ENCODE data around the gene LRP1B. TPM values are rescaled to one million over a fixed set of nuclear protein-coding genes. Genes with fewer than 3 reads are reported as not detected.

Gene LRP1B
- polyA plus RNA-seq, 1 donor from 2014 or later, result 12.7 TPM

DNA sequence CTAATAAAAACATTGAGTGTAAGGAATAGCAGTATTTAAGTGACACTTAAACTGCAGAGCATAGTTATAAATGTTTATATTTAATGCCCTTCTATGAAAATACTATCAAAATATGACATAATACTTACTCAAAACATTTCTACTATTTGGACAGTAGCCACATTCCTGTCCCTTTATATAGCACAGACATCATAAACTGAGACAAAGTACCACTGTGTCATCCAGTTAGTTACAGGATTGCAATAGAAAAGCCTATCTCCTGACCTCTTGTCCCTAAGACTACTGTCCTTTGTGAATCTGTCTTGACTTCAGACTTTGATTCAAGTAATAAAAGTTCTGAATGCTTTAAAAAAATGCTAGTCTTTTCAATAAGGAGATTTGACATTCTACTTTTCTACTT lies 1822.1 kb downstream of the LRP1B start:
- H3K9ac ChIP-seq (ENCODE audit: low read length), result no peak overlapping the region
- H3K27ac ChIP-seq (ENCODE audit: low read length), result no peak overlapping the region
- H3K9me2 ChIP-seq (ENCODE audit: insufficient read depth, low read length), result no peaks in the 10 kb centered on the region
- H3K27me3 ChIP-seq (ENCODE audit: insufficient read depth, low read depth, low read length), result no peaks in the 10 kb centered on the region
- H2AFZ ChIP-seq (ENCODE audit: low read depth, low read length), result no peak overlapping the region
- H3K9me3 ChIP-seq (ENCODE audit: low read length), result no peaks in the 10 kb centered on the region
- H3K79me2 ChIP-seq (replicated peaks; ENCODE audit: insufficient read depth, low read length), result no peaks in the 10 kb centered on the region
- no peak overlapping the region for H3K4me2 ChIP-seq (ENCODE audit: low read length)
- no peak for TF ChIP-seq MXI1 (conservative IDR thresholded peaks at IDR 0.05; ENCODE audit: poor library complexity, severe bottlenecking)
- H3K4me3 ChIP-seq (ENCODE audit: low read length), result no peak overlapping the region
- no peaks in the 10 kb centered on the region for H4K20me1 ChIP-seq (ENCODE audit: insufficient read depth)
- H3K36me3 ChIP-seq (ENCODE audit: insufficient read depth, low read length), result no peaks in the 10 kb centered on the region
- no peaks in the 10 kb centered on the region for H3F3A ChIP-seq (ENCODE audit: insufficient read depth, low read length, poor library complexity, severe bottlenecking)

DNA sequence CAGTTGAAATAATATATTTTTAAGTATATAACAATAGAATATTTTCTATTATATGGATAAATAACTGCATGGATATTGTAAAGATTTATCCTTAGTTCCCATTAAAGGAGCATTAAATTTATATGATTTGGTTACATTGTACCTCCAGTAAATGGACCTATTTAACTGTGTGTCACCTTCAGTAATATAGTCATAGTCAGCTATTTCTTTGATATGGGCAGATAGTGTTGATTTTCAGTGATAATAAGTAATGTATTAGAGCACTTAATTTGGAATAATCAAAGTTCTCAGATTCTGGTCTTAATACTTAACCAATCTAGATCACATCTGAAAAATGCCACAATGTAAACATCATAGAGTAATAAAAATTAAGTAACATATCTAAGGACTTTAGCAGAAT lies 1823.3 kb downstream of the LRP1B start:
- TF ChIP-seq RAD21 (conservative IDR thresholded peaks at IDR 0.05), result no peak
- TF ChIP-seq EZH2 (IDR thresholded peaks at IDR 0.05; ENCODE audit: borderline replicate concordance, insufficient read depth, low read length, poor library complexity, severe bottlenecking), result no peak
- TF ChIP-seq, protein P1, sequence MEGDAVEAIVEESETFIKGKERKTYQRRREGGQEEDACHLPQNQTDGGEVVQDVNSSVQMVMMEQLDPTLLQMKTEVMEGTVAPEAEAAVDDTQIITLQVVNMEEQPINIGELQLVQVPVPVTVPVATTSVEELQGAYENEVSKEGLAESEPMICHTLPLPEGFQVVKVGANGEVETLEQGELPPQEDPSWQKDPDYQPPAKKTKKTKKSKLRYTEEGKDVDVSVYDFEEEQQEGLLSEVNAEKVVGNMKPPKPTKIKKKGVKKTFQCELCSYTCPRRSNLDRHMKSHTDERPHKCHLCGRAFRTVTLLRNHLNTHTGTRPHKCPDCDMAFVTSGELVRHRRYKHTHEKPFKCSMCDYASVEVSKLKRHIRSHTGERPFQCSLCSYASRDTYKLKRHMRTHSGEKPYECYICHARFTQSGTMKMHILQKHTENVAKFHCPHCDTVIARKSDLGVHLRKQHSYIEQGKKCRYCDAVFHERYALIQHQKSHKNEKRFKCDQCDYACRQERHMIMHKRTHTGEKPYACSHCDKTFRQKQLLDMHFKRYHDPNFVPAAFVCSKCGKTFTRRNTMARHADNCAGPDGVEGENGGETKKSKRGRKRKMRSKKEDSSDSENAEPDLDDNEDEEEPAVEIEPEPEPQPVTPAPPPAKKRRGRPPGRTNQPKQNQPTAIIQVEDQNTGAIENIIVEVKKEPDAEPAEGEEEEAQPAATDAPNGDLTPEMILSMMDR (IDR thresholded peaks at IDR 0.05; ENCODE audit: poor library complexity, severe bottlenecking), result no peak
- no peak for TF ChIP-seq EP300 (conservative IDR thresholded peaks at IDR 0.05; ENCODE audit: poor library complexity, severe bottlenecking)
- no peak for TF ChIP-seq POLR2AphosphoS5 (IDR thresholded peaks at IDR 0.05)
- no peak for TF ChIP-seq MXI1 (conservative IDR thresholded peaks at IDR 0.05; ENCODE audit: poor library complexity, severe bottlenecking)
- no peak for TF ChIP-seq SMC3 (conservative IDR thresholded peaks at IDR 0.05; ENCODE audit: poor library complexity)
- TF ChIP-seq REST (IDR thresholded peaks at IDR 0.05; ENCODE audit: borderline replicate concordance), result no peak
- TF ChIP-seq TAF1 (IDR thresholded peaks at IDR 0.05; ENCODE audit: low read depth), result no peak
- no peaks in the 10 kb centered on the region for H3K79me2 ChIP-seq (replicated peaks; ENCODE audit: insufficient read depth, low read length)
- H3K9me2 ChIP-seq (ENCODE audit: insufficient read depth, low read length), result no peaks in the 10 kb centered on the region

GRCh38 chr2:140295767-140296166 lies 1835.0 kb downstream of the LRP1B start:
- Histone ChIP-seq H3K27ac (ENCODE audit: low read length) (no peak overlapping the region), H2AFZ (ENCODE audit: low read depth, low read length) (no peak overlapping the region), H3K4me3 (ENCODE audit: low read length) (no peak overlapping the region), H3K9me2 (ENCODE audit: insufficient read depth, low read length) (no peaks in the 10 kb centered on the region), H4K20me1 (ENCODE audit: insufficient read depth) (no peaks in the 10 kb centered on the region), H3K4me2 (ENCODE audit: low read length) (no peak overlapping the region), H3K27me3 (ENCODE audit: insufficient read depth, low read depth, low read length) (no peaks in the 10 kb centered on the region), H3K9me3 (ENCODE audit: low read length) (no peaks in the 10 kb centered on the region), H3F3A (ENCODE audit: insufficient read depth, low read length, poor library complexity, severe bottlenecking) (no peaks in the 10 kb centered on the region), H3K36me3 (ENCODE audit: insufficient read depth, low read length) (no peaks in the 10 kb centered on the region), H3K9ac (ENCODE audit: low read length) (no peak overlapping the region), H3K79me2 (replicated peaks; ENCODE audit: insufficient read depth, low read length) (no peaks in the 10 kb centered on the region)
- no peak for TF ChIP-seq REST (IDR thresholded peaks at IDR 0.05; ENCODE audit: borderline replicate concordance)
- no peak for TF ChIP-seq TAF1 (IDR thresholded peaks at IDR 0.05; ENCODE audit: low read depth)
- no peak for TF ChIP-seq SMC3 (conservative IDR thresholded peaks at IDR 0.05; ENCODE audit: poor library complexity)
- TF ChIP-seq, protein P1 (IDR thresholded peaks at IDR 0.05; ENCODE audit: poor library complexity, severe bottlenecking), result no peak
- no peak for TF ChIP-seq POLR2AphosphoS5 (IDR thresholded peaks at IDR 0.05)
- TF ChIP-seq EP300 (conservative IDR thresholded peaks at IDR 0.05; ENCODE audit: poor library complexity, severe bottlenecking), result no peak
- no peak for TF ChIP-seq RAD21 (conservative IDR thresholded peaks at IDR 0.05)
- no peak for TF ChIP-seq MXI1 (conservative IDR thresholded peaks at IDR 0.05; ENCODE audit: poor library complexity, severe bottlenecking)
- no peak for TF ChIP-seq EZH2 (IDR thresholded peaks at IDR 0.05; ENCODE audit: borderline replicate concordance, insufficient read depth, low read length, poor library complexity, severe bottlenecking)

More for the DNA sequence above, 1823.3 kb downstream of the LRP1B start:
- H3K9ac ChIP-seq (ENCODE audit: low read length), result no peak overlapping the region
- H3K9me3 ChIP-seq (ENCODE audit: low read length), result no peaks in the 10 kb centered on the region
- no peaks in the 10 kb centered on the region for H4K20me1 ChIP-seq (ENCODE audit: insufficient read depth)
- no peak overlapping the region for H3K27ac ChIP-seq (ENCODE audit: low read length)
- no peak overlapping the region for H3K4me2 ChIP-seq (ENCODE audit: low read length)
- no peak overlapping the region for H3K4me3 ChIP-seq (ENCODE audit: low read length)
- H3F3A ChIP-seq (ENCODE audit: insufficient read depth, low read length, poor library complexity, severe bottlenecking), result no peaks in the 10 kb centered on the region
- no peak overlapping the region for H2AFZ ChIP-seq (ENCODE audit: low read depth, low read length)
- no peaks in the 10 kb centered on the region for H3K36me3 ChIP-seq (ENCODE audit: insufficient read depth, low read length)
- H3K27me3 ChIP-seq (ENCODE audit: insufficient read depth, low read depth, low read length), result no peaks in the 10 kb centered on the region

Measured in neural cell (in vitro differentiated cells).